GM18520 (cell line): Measurements from ENCODE around the gene EBLN2.
"Not testable (repeated sequence)": the region's sequence is repeated elsewhere in the genome, so short reads cannot be mapped to it uniquely, and the experiment has no call there.

Experiments
- ATAC-seq: cut with Tn5 transposase; IDR thresholded peaks from one replicate; pipeline ENCODE4 v1.9.1; 2021; ENCODE audit not compliant: unreplicated experiment

EBLN2 gene

DNA sequence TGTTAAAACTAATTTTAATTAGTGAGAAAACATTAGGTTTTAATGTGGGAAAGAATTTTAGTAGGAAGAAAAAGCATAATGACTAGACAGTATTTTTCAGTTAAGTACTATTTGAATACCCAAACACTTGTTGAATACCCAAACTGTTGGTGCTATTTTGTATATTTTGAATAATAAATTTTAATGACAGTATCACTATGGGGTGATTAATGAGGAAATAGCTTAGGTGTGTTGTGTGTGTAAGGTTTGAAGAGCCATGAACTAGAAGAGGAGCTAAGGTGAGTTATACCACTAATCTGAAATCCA, 4.7 kb upstream of the EBLN2 start:
- no peak for ATAC-seq

DNA sequence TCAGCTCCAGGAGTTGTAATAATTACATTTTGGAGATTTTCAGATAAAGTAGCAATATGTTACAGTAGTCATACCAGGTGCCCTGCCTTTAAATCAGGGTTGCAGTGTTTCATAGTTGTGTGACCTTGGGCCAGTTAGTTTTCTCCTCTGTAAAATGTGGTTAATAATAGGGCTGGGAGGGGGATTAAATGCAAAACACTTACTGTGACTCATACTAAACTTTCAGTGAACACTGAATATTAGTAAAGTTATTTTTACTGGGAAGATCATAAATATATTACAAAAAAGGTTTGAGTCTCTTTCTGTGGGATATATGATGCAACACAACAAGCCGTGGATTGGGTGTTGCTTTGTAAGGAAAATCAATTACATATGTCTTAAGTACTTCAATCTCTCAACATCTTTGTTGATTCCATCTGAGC, 1.1 kb upstream of the EBLN2 start:
- ATAC-seq: no peak

- ATAC-seq: not testable (repeated sequence)
Measured at GRCh38 chr3:73066243-73066642, 4.8 kb downstream of the EBLN2 start.

DNA sequence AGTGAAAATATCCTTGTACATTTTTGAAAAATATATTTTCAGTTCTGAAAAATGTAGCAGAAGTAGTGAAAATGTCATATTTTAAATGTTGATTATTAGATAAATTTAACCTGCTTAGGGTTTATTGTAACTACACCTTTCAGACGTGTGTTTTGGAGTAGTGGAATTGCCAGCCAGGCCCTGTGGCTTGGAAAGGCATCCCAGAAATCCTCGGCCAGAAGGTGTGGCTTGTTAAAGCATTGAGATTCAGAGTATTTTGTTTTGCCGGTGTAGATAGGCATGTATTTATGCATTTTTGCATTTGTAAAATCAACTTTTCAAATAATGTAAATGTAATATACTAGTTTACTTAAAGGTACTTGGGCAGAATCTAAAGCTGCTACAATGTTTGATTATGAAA, 7.0 kb downstream of the EBLN2 start:
- no peak for ATAC-seq

DNA sequence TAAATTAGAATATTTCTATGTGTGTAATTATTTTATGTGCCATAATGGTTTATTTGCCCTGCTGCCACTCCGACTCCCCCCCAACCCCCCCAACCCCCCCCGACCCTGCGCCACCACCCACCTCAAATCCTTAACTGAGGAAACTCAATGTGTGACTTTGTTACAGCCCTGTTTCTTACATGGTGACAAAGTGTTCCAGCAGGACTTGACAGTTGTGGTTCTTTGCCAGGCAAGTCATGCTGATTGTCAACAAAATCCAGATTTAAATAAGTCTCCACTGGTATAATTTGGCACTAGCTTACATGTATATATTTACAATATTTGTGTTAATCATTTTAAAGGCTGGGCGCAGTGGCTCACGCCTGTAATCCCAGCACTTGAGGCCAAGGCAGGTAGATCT, 7.7 kb downstream of the EBLN2 start:
- ATAC-seq: no peak

- ATAC-seq: no peak
Measured at GRCh38 chr3:73069775-73070444, 8.5 kb downstream of the EBLN2 start.

- no peak for ATAC-seq
Measured at GRCh38 chr3:73070675-73071575, 9.5 kb downstream of the EBLN2 start.

DNA sequence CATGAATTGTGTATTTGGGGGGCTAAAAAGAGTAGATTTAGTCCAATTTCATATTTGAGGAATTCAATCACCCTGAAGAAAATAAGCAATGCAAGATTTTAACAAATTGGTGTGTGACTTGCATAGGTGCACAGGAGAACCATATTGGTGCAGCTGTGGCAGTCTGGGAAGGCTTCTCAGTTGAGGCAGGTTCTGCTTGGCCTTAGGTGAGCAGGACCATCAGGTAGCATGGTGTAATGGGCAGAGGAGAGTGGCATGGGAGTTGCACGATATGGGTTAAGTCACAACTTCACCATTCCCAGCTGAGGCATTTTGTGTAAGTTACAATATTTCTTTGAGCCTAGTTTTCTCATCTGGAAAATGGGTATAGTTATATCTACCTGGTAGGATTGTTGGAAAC, 10.5 kb downstream of the EBLN2 start:
- ATAC-seq: no peak

GRCh38 chr3:73072634-73073033, 11.2 kb downstream of the EBLN2 start:
- ATAC-seq: no peak

- no peak for ATAC-seq
Measured at GRCh38 chr3:73073091-73073707, 11.7 kb downstream of the EBLN2 start.

DNA sequence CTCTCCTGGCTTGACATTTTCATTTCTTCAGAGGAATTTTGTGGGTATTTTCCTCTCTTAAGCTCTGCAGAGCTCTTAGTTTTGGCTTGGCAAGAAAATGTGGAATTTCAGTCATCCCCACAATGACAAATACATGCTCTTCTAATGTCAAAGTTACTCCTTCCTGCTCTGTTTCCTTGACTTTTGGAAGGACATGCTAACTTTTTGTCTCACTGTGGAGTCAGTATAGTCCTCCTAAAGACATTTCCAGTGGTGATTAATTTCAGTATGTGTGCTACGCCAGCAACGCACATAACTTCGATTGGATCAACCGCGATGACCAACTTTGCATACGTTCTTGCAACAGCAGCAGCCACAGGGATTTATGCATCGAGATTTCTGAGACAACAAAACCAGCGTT, 13.3 kb downstream of the EBLN2 start:
- no peak for ATAC-seq

- ATAC-seq: no peak
Measured at GRCh38 chr3:73080216-73080966, 18.9 kb downstream of the EBLN2 start.

GRCh38 chr3:73081140-73081539, 19.7 kb downstream of the EBLN2 start:
- ATAC-seq: no peak

DNA sequence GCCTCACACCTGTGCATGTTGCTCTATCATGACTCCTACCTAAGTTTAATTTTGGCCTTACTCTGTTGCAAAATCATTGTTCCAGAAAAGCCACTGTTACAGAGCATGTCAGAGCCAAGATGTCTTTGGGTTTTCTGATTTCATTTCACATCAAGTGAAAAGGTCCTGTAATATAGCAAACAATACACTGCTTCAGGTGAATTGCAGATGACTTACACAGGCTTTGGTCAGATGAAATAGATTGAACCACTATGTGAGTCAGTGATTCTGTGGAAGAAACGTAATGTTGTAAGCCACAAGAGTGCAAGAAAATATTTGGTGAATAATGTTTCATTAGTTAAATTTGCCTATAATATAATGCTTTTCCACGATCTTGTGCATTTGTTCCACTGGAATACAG, 22.7 kb downstream of the EBLN2 start:
- no peak for ATAC-seq

- ATAC-seq: no peak
Measured at GRCh38 chr3:73086071-73086494, 24.6 kb downstream of the EBLN2 start.

GRCh38 chr3:73094129-73094528, 32.7 kb downstream of the EBLN2 start:
- no peak for ATAC-seq

- no peak for ATAC-seq
Measured at GRCh38 chr3:73094951-73095350, 33.5 kb downstream of the EBLN2 start.

GRCh38 chr3:73096169-73096568, 34.7 kb downstream of the EBLN2 start:
- no peak for ATAC-seq

DNA sequence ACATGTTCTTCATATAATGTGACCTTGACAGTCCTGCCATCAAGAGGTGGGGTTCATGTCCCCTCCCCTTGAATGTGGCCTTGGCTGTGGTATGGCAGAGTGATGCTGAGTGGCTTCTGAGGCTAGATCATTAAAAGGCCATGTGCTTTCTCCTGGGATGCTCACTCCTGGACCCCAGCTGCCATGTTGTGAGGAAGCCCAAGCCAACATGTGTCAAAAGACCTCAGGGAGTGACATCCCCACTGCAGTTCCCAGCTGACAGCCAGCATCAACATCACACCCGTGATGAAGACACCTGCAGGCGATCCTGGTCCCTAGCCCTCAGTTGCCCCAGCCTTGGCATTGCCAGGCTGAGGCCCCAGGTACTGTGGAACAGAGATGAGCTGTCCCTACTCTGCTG, 36.6 kb downstream of the EBLN2 start:
- no peak for ATAC-seq

GRCh38 chr3:73098873-73099272, 37.4 kb downstream of the EBLN2 start:
- ATAC-seq: no peak
